ENCODE measurements around the gene PAXIP1.

The PAXIP1 gene

DNA sequence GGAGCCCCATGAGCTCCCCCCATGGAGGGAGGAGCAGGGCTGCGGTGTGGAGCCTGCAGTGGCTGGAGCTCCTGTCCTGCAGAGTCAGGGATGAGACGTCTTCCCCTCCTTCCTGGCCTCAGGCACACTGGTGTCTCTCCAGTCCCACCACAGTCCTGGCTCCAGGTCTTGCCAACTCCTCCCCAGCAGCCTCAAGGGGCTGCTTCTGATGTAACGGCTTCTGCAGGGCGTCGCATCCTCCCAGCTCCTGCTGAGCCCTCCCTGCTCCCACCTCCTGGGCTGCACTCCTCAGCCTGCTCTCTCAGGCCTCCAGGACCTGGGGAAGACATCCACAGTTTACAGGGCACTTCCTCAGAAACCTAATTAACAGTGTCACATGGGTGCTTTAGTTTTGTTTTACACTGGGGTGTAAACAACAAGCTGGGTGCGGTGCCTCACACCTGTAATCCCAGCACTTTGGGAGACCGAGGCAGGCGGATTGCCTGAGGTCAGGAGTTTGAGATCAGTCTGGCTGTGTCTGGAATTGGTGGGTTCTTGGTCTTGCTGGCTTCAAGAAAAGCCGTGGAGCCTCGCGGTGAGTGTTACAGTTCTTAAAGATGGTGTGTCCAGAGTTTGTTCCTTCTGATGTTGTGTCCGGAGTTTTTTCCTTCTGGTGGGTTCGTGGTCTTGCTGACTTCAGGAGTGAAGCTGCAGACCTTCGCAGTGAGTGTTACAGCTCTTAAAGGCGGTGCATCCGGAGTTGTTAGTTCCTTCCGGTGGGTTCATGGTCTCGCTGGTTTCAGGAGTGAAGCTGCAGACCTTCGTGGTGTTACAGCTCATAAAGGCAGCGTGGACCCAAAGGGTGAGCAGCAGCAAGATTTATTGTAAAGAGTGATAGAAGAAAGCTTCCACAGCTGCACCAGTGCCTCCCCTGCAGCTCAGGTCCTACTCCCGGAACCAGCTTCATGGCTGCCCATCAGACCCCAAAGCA, 95.0 kb downstream of the PAXIP1 start:
- DNase-seq (ENCODE audit: low read depth): no peak
- TF ChIP-seq, protein P1, sequence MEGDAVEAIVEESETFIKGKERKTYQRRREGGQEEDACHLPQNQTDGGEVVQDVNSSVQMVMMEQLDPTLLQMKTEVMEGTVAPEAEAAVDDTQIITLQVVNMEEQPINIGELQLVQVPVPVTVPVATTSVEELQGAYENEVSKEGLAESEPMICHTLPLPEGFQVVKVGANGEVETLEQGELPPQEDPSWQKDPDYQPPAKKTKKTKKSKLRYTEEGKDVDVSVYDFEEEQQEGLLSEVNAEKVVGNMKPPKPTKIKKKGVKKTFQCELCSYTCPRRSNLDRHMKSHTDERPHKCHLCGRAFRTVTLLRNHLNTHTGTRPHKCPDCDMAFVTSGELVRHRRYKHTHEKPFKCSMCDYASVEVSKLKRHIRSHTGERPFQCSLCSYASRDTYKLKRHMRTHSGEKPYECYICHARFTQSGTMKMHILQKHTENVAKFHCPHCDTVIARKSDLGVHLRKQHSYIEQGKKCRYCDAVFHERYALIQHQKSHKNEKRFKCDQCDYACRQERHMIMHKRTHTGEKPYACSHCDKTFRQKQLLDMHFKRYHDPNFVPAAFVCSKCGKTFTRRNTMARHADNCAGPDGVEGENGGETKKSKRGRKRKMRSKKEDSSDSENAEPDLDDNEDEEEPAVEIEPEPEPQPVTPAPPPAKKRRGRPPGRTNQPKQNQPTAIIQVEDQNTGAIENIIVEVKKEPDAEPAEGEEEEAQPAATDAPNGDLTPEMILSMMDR (conservative IDR thresholded peaks at IDR 0.05; ENCODE audit: low read length): no peak

GRCh38 chr7:154906736-154907355, 96.1 kb downstream of the PAXIP1 start:
- TF ChIP-seq, protein P1 (conservative IDR thresholded peaks at IDR 0.05; ENCODE audit: low read length): no peak
- H3K4me3 ChIP-seq (ENCODE audit: low read length): no peak overlapping the region
- DNase-seq (ENCODE audit: low read depth): no peak

More for the DNA sequence above, 95.0 kb downstream of the PAXIP1 start:
- no peak overlapping the region for H3K4me3 ChIP-seq (ENCODE audit: low read length)

DNA sequence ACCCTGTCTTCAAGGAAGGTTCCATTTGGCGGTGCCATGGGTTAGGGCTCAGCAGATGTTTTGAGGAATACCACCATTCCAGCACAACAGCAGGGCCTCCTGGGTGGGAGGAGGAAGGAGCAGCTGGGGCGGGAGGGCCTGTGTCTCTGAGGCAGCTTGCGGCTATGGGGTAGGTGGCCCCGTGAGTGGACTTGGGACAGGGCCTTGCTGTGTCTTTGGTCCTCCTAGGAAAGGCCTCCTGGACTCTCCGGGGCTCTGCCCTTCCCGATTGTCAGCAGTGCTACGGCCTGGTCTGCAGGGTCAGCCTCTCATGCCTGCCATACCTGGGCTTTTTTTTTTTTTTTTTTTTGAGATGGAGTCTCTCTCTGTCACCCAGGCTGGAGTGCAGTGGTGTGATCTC, 96.7 kb downstream of the PAXIP1 start:
- TF ChIP-seq, protein P1 (conservative IDR thresholded peaks at IDR 0.05; ENCODE audit: low read length): no peak
- no peak for DNase-seq (ENCODE audit: low read depth)
- no peak overlapping the region for H3K4me3 ChIP-seq (ENCODE audit: low read length)

DNA sequence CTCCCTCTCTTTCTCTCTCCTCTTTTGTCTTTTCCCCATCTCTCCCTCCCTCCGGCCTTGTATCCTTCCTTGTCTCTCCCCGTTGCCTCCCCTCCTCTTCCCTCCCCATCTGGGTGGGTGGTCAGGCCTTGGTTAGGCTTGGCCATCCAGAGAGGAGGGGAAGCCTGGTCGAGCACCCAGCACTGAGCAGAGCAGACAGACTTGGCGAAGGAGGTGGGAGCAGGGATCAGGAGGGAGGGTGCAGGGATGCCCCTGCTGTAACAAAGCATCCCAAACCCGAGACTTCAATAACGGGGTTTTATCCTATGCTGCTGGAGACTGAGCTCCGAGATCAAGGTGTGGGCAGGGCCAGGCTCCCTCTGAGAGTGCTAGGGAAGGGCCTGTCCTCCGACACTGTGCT, 97.3 kb downstream of the PAXIP1 start:
- no peak overlapping the region for H3K4me3 ChIP-seq (ENCODE audit: low read length)
- TF ChIP-seq, protein P1 (conservative IDR thresholded peaks at IDR 0.05; ENCODE audit: low read length): no peak
- DNase-seq (ENCODE audit: low read depth): no peak

DNA sequence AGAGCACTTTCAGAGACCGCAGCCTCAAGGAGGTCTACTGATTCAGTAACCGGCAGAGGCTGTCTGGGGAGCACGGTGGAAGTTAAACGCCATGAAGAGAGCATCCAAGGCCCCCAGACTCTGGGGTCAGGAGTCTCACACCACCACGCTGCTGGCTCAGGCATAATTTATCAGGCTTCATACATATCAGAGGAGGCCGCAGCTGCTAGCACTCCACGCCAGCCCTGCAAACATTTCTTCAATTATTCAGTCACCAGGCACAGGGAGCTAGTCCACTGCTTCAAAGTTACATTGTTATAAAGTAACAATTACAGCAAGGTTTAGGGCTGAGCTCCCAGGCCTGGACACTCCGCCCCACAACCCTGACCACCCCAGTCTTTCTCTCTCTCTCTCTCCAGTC, 97.8 kb downstream of the PAXIP1 start:
- TF ChIP-seq, protein P1 (conservative IDR thresholded peaks at IDR 0.05; ENCODE audit: low read length): no peak
- H3K4me3 ChIP-seq (ENCODE audit: low read length): no peak overlapping the region
- DNase-seq (ENCODE audit: low read depth): no peak

DNA sequence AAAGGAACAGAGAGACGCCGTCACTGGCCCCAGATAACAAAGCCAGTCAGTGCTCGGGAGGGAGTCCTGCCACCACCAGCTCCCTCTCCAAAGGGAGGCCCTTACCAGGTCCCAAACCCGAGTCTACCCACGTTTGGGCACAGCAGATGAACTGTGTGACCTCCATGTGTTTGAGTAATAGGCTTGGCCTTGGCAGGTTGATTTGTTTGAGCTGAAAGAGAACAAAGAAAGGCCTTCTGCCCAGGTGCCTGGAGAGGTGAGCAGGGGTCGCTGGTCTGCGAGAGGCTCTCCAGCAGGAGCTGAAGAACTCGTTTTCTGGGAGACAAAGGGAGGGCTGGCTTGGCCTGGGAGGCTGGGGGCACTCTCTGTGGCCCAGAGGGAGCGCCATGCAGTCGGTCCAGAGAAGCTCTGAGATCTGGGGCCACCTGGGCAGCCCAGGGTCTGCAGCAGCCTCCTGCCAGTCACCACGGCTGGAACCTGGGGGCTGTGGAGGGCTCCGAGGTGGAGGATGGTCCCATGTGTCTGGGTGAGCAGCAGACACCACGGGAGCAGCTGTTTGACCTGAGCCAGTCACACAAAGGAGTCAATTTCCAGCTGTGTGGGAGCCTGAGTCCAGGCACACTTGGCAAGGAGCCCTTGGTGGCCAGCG, 99.7 kb downstream of the PAXIP1 start:
- no peak overlapping the region for H3K4me3 ChIP-seq (ENCODE audit: low read length)
- TF ChIP-seq, protein P1 (conservative IDR thresholded peaks at IDR 0.05; ENCODE audit: low read length): no peak
- no peak for DNase-seq (ENCODE audit: low read depth)

Data from AG10803 (cell line).